GM18870 (cell line): Measurements from ENCODE around the gene GNAZ.

ENCODE experiments used
- ATAC-seq: cut with Tn5 transposase; IDR thresholded peaks from one replicate; pipeline ENCODE4 v1.9.1; 2021; ENCODE audit warnings: moderate library complexity; ENCODE audit not compliant: unreplicated experiment

Gene GNAZ

GRCh38 chr22:23075525-23076216, 5.4 kb downstream of the GNAZ start:
- ATAC-seq = no peak

GRCh38 chr22:23076896-23077572, 6.7 kb downstream of the GNAZ start:
- ATAC-seq = no peak

- no peak for ATAC-seq
Measured at GRCh38 chr22:23077627-23078461, 7.5 kb downstream of the GNAZ start.

- no peak for ATAC-seq
Measured at GRCh38 chr22:23078462-23078787, 8.1 kb downstream of the GNAZ start.

- ATAC-seq = no peak
Measured at GRCh38 chr22:23079240-23079768, 9.0 kb downstream of the GNAZ start.

- ATAC-seq = no peak
Measured at GRCh38 chr22:23079814-23080521, 9.6 kb downstream of the GNAZ start.

GRCh38 chr22:23080613-23081290, 10.4 kb downstream of the GNAZ start:
- ATAC-seq = no peak

- no peak for ATAC-seq
Measured at GRCh38 chr22:23082534-23083314, 12.4 kb downstream of the GNAZ start.

- ATAC-seq = no peak
Measured at GRCh38 chr22:23083315-23084021, 13.1 kb downstream of the GNAZ start.

- no peak for ATAC-seq
Measured at GRCh38 chr22:23084453-23085350, 14.4 kb downstream of the GNAZ start.

GRCh38 chr22:23085351-23085671, 15.0 kb downstream of the GNAZ start:
- no peak for ATAC-seq

- no peak for ATAC-seq
Measured at GRCh38 chr22:23085785-23086184, 15.5 kb downstream of the GNAZ start.

GRCh38 chr22:23086263-23086662, 15.9 kb downstream of the GNAZ start:
- ATAC-seq = no peak

GRCh38 chr22:23086787-23087186, 16.5 kb downstream of the GNAZ start:
- ATAC-seq = no peak

- no peak for ATAC-seq
Measured at GRCh38 chr22:23088199-23088604, 17.9 kb downstream of the GNAZ start.

GRCh38 chr22:23089010-23089409, 18.7 kb downstream of the GNAZ start:
- no peak for ATAC-seq

- no peak for ATAC-seq
Measured at GRCh38 chr22:23089633-23090456, 19.5 kb downstream of the GNAZ start.
